HCT116 (cell line): ENCODE results near the gene RNH1.

Source experiments
- CTCF ChIP-seq, 3 experiments: fragments of 200-600 bp in 1 of 3; sonication (generic) in 1 of 3; IDR thresholded peaks in 2 of 3; conservative IDR thresholded peaks in 1 of 3; 2 replicates each; pipeline ENCODE4 v1.5.1; 2012 to 2017; ENCODE audit warnings: low read depth in 2 of 3, low read length in 2 of 3, antibody characterized with exemption in 1 of 3, borderline replicate concordance in 1 of 3, control low read depth in 1 of 3, mild to moderate bottlenecking in 1 of 3, mixed read lengths in 1 of 3, mixed run types in 1 of 3, moderate library complexity in 1 of 3; ENCODE audit not compliant: insufficient read depth in 1 of 3
- EZH2 ChIP-seq: fragments of 200-600 bp; sonication (generic); IDR thresholded peaks from 2 replicates; pipeline ENCODE4 v1.6.1; 2017; ENCODE audit warnings: antibody characterized with exemption, mixed run types
- JUND ChIP-seq: IDR thresholded peaks from 2 replicates; pipeline ENCODE4 v1.6.1; 2012
- POLR2A ChIP-seq: IDR thresholded peaks from 2 replicates; pipeline ENCODE4 v1.7.0; 2011; ENCODE audit warnings: borderline replicate concordance; ENCODE audit not compliant: insufficient read depth, insufficient read length; ENCODE audit errors: extremely low read depth
- POLR2AphosphoS5 ChIP-seq: IDR thresholded peaks from 2 replicates; pipeline ENCODE4 v1.6.1; 2011; ENCODE audit warnings: mild to moderate bottlenecking, low read depth, low read length, moderate library complexity
- REST ChIP-seq: IDR thresholded peaks from 2 replicates; pipeline ENCODE4 v1.6.1; 2012; ENCODE audit warnings: low read depth
- SIN3A ChIP-seq: IDR thresholded peaks from 2 replicates; pipeline ENCODE4 v1.6.1; 2012; ENCODE audit warnings: low read depth

- TF ChIP-seq POLR2AphosphoS5 (no peak), CTCF (IDR thresholded peaks at IDR 0.05 in 2 of 3, conservative IDR thresholded peaks at IDR 0.05 in 1 of 3; ENCODE audit: borderline replicate concordance in 1 of 3, insufficient read depth in 1 of 3, low read depth in 2 of 3, low read length in 2 of 3) (no peak), SIN3A (no peak), EZH2 (no peak), JUND (no peak), POLR2A (no peak), REST (no peak)
These were observed 4.5 kb downstream of the RNH1 start for GRCh38 chr11:502288-503178.
